Cardiac ventricle fibroblast (primary cell): ENCODE data around the gene CATSPERE. TPM values are rescaled to one million over a fixed set of nuclear protein-coding genes. Genes with fewer than 3 reads are reported as not detected.

Experiments
- total RNA-seq: library from RNA; depleted of rRNA; stranded (reverse); fragments of >200 nt; gene quantifications from 2 replicates; pipeline ENCODE4 v1.2.3, GENCODE V29; 2015

CATSPERE gene
- 0.31 and 0.83 TPM in 2 replicates for total RNA-seq

GRCh38 chr1:244461245-244462071, at the start of gene CATSPERE:
TSS of gene CATSPERE (plus strand) at chr1:244461273. CDS start at chr1:244461430, 157 bp downstream.

GRCh38 chr1:244451539-244451950, 9.5 kb upstream of the CATSPERE start, which contains the start of gene ADSS2:
TSS of gene ADSS2 (minus strand) at chr1:244451909. CDS start at chr1:244451817, 92 bp downstream.

GRCh38 chr1:244652623-244653438, 191.8 kb downstream of the CATSPERE start, which contains the start of gene DESI2:
TSS of gene DESI2 (plus strand) at chr1:244653126. CDS start at chr1:244653314, 188 bp downstream.

Other genes starting within 250 kb of the CATSPERE start
- gene ADSS2, start 9.4 kb upstream of the CATSPERE start, total RNA-seq: 22.1 and 22.5 TPM in 2 replicates
- gene DESI2, start 191.9 kb downstream of the CATSPERE start, total RNA-seq: 29.0 and 33.2 TPM in 2 replicates